ENCODE data around the gene ZFTA.

The ZFTA gene

GRCh38 chr11:63738720-63739360, 29.7 kb downstream of the ZFTA start:
- Mint-ChIP-seq H3K36me3 (no peaks in the 10 kb centered on the region), H3K27ac (no peak overlapping the region)

DNA sequence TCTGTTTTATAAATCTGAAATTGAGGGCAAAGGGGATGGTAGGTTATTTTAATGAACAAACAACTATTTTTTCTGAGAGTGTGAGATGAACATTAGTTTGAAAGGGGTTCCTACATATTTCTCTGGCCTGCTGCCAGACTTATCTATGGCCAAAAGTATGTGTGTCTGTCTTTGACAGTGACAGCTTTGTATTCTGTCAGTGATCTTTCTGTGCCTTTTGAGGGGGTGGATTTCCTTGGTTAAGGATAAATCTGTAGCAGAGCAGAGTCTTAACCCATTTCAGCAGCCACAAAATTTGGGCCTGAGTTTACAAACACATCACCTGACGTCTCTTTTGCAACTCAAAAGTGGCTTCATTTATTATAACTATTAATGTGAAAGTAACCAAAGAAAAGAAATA, 30.9 kb downstream of the ZFTA start:
- no peak overlapping the region for H3K27ac Mint-ChIP-seq
- H3K9me3 Mint-ChIP-seq = no peaks in the 10 kb centered on the region
- no peaks in the 10 kb centered on the region for H3K27me3 Mint-ChIP-seq
- H3K36me3 Mint-ChIP-seq = no peaks in the 10 kb centered on the region
- no peak overlapping the region for H3K4me3 Mint-ChIP-seq
- peaks cover 4% of the 10 kb centered on the region for H3K4me1 Mint-ChIP-seq

More at GRCh38 chr11:63738720-63739360, 29.7 kb downstream of the ZFTA start:
- Mint-ChIP-seq H3K4me3 (no peak overlapping the region), H3K4me1 (peaks cover 4% of the 10 kb centered on the region), H3K9me3 (no peaks in the 10 kb centered on the region), H3K27me3 (no peaks in the 10 kb centered on the region)

DNA sequence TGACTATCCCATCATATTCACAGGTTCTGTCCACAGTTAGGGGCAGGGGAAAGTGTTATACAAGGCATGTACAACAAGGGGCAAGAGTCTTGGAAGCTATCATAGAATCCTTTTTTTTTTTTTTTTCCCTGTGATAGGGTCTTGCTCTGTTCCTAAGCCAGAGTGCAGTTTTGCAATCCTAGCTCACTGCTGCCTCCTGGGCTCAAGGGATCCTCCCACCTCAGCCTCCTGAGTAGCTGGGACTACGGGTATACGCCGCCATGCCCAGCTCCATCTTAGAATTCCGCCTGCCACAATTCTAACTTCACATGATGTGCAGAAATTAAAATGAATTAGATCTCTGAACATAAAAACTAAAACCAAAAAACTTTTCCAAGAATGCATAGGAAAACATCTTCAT, 31.7 kb downstream of the ZFTA start:
- no peak overlapping the region for H3K4me3 Mint-ChIP-seq
- H3K9me3 Mint-ChIP-seq = no peaks in the 10 kb centered on the region
- H3K27me3 Mint-ChIP-seq = no peaks in the 10 kb centered on the region
- peaks cover 4% of the 10 kb centered on the region for H3K4me1 Mint-ChIP-seq
- no peaks in the 10 kb centered on the region for H3K36me3 Mint-ChIP-seq
- H3K27ac Mint-ChIP-seq = no peak overlapping the region

DNA sequence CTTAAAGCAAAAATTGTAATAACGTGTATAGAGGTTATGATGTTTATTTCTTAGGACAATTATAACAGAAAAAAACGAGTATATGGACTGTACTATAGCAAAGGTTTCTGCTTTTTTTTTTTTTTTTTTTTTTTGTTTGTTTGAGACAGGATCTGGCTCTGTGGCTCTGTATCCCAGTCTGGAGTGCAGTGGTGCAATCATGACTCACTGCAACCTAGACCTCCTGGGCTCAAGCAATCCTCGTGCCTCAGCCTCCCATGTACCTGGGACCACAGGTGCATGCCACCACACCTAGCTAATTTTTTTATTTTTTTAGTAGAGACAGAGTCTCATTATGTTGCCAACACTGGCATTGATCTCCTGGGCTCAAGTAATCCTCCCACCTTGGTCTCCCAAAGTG, 39.2 kb downstream of the ZFTA start:
- no peaks in the 10 kb centered on the region for H3K27me3 Mint-ChIP-seq
- H3K4me1 Mint-ChIP-seq = no peaks in the 10 kb centered on the region
- H3K4me3 Mint-ChIP-seq = no peak overlapping the region
- H3K9me3 Mint-ChIP-seq = no peaks in the 10 kb centered on the region
- H3K27ac Mint-ChIP-seq = no peak overlapping the region
- peaks cover 4% of the 10 kb centered on the region for H3K36me3 Mint-ChIP-seq

DNA sequence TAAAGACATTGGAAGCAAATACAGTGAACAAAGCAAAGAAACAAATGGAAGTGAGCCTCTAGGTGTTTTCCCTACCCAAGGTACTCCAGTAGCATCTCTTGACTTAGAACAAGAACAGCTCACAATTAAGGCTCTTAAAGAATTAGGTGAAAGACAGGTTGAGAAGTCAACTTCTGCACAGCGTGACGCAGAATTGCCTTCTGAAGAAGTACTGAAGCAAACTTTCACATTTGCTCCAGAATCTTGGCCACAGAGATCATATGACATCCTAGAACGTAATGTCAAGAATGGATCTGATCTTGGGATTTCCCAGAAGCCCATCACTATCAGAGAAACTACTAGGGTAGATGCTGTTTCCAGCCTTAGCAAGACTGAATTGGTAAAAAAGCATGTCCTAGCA, 48.0 kb downstream of the ZFTA start:
- Mint-ChIP-seq H3K4me1 (no peaks in the 10 kb centered on the region), H3K9me3 (no peaks in the 10 kb centered on the region), H3K27me3 (no peaks in the 10 kb centered on the region), H3K27ac (no peak overlapping the region), H3K36me3 (no peaks in the 10 kb centered on the region), H3K4me3 (no peak overlapping the region)

- Mint-ChIP-seq H3K9me3 (no peaks in the 10 kb centered on the region), H3K27me3 (no peaks in the 10 kb centered on the region), H3K4me3 (no peak overlapping the region), H3K4me1 (peaks cover 3% of the 10 kb centered on the region), H3K36me3 (no peaks in the 10 kb centered on the region), H3K27ac (no peak overlapping the region)
Observed at GRCh38 chr11:63719987-63720386, 48.6 kb downstream of the ZFTA start.

GRCh38 chr11:63719001-63719400, 49.6 kb downstream of the ZFTA start:
- Mint-ChIP-seq H3K27me3 (no peaks in the 10 kb centered on the region), H3K27ac (no peak overlapping the region), H3K36me3 (no peaks in the 10 kb centered on the region), H3K4me3 (no peak overlapping the region), H3K4me1 (peaks cover 4% of the 10 kb centered on the region), H3K9me3 (no peaks in the 10 kb centered on the region)

Data from activated naive CD4-positive, alpha-beta T cell treated with anti-CD3 and anti-CD28 coated beads, Interleukin-2, amount 50 U/mL, for 24 hours (primary cell).